ENCODE data around the gene AK1.

DNA sequence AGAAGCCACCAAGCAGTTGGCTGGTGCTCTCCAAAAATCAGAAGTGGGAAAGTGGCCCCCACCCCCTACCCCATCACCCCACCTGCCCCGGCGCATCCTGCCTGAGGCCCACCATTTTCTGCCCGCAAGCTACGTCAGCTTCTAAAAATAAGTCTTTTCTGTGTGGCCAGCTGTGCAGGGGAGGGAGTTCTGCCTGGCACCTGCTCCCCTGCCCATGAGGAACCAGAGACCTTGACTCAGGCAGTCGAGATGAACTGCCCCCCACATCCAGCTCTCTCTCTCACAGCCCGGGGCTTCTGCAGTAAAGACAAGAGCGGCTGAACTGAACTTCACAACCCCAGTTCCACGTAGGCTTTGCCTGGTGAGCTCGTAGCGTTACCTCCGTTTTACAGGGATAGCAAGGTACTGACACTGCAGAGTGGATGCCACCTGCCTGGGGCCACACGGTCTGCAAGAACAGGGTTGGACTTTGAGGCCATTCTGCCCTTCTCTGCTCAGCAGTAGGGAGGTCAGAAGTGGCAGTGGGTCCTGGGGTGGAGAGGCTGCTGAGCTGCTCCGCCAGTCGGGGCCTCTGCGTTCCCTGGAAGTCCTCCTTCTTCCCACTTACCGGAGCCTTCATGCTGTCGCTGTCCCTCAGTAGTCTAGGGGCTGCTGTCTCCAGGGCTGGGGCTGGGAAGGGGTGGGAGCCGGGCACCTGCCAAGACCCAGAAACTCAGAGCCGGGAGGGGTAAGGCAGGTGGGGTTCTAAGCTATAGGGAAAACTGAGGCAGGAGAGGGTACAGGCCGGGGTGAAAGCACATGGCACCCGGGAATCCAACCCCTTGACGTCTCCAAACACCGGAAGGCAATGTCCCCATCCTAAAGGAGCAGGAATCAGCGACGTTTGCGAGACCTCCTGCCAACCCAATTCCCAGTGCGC is 38.6 kb upstream of the AK1 start:
- TF ChIP-seq POLR2A (IDR thresholded peaks at IDR 0.05; ENCODE audit: low read depth), result no peak
- TF ChIP-seq CTCF (IDR thresholded peaks at IDR 0.05), result no peak

Measured in esophagus muscularis mucosa (tissue), 3 donors.